ENCODE data around the gene TMEM82.

The TMEM82 gene

DNA sequence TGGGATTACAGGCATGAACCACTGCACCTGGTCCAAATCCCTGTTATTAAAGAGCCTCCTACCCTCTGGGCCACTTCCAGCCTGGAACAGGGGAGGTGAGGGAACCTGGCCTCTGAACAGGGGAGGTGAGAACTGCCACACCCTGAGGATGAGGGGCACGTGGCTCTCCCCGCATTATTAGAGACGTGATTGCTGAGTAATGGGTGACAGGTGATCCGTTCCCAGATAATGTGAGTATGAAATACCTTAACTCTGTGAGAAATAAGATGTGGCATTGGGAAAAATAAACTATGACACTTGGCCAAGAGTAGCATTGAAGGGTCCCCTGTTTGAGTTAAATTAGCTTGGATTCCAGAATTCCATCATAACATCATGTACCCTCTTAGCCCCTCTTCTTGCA is 19.9 kb upstream of the TMEM82 start:
- DNase-seq, result no peak

- DNase-seq, result no peak
These were observed 19.3 kb upstream of the TMEM82 start for GRCh38 chr1:15722836-15723532.

DNA sequence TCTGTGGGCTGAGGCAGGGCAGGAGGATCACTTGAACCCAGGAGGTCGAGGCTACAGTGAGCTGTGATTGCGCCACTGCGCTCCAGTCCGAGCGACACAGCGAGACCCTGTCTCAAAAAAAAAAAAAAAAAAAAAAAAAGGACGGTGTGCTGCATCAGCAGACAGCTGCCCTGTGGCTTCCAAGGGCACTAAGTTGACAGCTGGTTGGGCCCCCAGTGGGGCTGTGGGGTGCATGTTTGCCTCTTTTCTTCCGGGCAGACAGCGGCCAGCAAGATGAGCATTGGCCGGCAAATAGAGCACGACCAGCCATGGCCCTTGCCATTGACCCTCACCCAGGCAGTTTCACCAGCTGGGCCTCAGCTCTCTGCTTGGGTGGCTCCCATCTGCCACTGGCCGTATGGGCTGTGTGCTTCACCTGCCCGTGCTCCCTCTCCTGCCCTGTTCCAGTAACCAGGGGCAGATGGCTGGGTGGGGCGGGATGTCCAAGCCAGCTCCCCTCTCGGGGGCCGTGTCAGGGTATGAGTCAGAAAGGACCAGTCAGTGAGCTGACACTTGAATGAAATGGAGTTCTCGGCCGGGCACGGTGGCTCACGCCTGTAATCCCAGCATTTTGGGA is 18.6 kb upstream of the TMEM82 start:
- DNase-seq, result no peak

DNA sequence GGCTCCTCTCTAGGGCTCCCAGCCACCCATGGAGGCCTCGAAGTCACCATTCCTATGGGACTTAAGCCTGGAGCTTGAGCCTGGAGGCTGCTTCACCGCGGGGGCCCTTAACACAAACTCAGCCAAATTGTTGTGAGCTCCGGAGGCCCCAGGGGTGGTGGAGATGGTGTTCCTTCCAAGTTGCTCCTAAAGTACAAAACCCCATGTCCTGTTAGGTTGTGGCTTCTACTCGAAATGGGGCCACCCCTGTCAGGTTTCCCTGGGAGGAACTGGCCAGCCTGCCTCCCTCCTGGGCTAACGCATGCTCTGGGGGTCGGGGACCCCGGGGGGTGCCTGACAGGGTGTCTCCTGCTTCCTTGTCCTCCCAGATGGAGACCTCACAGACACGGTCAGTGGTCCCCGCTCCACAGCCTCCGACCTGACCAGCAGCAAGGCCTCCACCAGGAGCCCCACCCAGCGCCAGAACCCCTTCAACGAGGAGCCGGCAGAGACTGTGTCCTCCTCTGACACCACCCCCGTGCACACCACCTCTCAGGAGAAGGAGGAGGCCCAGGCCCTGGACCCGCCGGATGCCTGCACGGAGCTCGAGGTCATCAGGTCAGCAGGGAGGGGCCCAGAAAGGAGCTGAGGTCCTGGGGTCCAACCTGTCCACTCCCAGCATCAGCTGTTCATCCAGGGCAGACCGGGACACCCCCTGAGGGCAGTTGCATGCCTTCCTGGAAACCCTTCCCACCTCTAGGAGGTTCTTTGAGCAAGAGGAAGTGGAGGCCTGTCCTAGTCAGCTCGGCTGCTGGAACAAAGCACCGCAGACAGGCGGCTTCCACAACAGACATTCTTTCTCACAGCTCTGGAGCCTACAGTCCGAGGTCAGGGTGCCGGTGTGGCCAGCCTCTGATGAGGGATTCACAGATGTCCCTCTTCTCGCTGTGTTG is 17.1 kb upstream of the TMEM82 start:
- DNase-seq, result no peak

DNA sequence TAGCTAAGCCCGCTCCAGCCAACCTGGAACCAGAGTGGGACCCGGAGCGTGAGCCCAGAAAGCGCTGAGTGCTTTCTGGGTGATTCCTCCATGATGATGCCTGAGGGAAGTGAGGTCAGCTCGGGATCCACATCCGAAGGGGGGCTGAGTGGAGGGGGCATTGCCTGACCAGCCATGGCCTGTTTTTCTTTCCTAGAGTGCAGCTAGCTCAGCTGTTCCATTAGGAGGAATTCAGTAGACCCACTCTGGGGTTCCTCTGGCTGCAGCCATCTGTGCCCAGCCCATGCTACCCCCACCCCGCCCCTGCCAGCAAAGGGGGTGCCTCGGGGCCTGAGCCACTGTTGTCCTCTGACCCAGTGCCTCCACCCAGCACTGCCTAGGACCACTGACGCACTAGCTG is 15.8 kb upstream of the TMEM82 start:
- no peak for DNase-seq

- DNase-seq, result no peak
These were observed 15.3 kb upstream of the TMEM82 start for GRCh38 chr1:15727021-15727420.

DNA sequence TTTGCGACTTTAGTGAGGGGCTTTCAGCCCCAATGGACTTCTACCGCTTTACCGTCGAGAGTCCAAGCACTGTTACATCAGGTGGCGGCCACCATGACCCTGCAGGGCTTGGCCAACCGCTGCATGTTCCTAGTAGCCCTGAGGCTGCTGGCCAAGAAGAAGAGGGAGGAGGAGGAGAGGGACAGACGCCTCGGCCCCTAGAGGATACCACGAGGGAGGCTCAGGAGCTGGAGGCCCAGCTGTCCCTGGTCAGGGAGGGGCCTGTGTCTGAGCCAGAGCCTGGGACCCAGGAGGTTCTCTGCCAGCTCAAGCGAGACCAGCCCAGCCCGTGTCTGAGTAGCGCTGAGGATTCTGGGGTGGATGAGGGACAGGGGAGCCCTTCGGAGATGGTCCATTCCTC is 14.9 kb upstream of the TMEM82 start:
- DNase-seq, result no peak

DNA sequence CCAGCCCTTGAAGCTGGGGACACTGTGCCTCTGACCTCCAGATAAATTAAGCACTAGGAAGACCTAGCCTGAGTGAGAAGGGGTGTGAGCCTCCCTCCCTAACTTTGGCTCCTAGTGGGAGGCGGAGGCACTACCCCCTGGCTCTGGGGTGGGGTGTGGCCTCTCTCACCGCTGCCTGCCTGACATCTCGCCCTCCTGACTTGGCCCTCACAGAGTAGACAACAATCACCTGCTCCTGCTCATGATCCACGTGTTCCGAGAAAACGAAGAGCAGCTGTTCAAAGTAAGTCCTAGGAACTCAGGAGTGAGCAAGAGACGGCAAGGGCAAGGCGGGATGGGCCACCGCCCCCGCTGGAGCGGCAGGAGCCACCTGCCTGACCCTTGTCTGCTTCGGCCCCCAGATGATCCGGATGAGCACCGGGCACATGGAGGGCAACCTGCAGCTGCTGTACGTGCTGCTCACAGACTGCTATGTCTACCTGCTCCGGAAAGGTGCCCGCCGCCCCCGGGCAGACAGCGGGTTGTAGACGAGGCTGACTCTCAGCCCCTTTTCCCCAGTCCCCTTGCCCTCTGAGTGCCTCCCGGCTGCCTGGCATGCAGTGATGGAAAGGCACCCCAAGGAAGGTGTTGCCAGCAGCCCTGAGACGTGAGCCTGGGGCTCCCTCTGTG is 14.3 kb upstream of the TMEM82 start:
- DNase-seq, result no peak

GRCh38 chr1:15728937-15729657 is 13.2 kb upstream of the TMEM82 start:
- DNase-seq, result no peak

DNA sequence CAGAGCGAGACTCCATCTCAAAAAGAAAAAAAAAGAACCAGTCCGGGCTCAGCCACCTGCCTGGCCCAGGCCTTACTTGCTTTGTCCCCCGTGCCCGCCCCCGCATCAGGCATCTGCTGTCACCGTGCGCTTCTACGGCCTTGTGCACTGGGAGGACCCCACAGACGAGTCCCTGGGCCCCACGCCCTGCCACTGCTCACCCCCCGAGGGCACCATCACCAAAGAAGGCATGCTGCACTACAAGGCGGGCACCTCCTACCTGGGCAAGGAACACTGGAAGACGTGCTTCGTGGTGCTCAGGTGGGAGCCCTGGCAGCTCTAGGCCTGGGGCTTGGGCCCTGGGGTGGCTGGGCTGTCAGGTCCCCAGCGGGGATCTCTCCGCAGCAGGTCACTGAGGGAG is 11.9 kb upstream of the TMEM82 start:
- no peak for DNase-seq

GRCh38 chr1:15730936-15731335 is 11.4 kb upstream of the TMEM82 start:
- no peak for DNase-seq

GRCh38 chr1:15731735-15732685 is 10.3 kb upstream of the TMEM82 start:
- no peak for DNase-seq

DNA sequence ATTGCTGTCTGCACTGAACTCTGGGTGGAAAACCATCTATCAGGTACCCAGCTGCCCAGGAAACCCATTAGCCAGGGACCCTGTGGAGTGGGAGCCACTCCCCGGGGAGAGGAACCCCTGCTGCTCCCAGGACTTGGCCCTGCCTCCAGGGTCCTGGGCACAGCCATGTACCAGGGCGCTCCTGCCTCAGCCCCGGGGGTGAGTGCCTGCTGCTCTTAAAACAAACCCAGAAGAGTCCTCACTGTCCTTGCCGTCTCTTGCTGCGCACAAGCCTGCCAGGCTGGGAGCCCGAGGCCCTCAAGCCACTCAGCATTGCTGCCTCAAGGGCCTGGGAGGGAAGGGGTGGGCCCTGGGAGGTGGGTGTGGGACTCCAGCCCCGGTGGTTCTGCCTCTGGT is 9.6 kb upstream of the TMEM82 start:
- no peak for DNase-seq

GRCh38 chr1:15733218-15733725 is 9.0 kb upstream of the TMEM82 start:
- DNase-seq, result no peak

GRCh38 chr1:15733726-15734226 is 8.5 kb upstream of the TMEM82 start:
- no peak for DNase-seq

DNA sequence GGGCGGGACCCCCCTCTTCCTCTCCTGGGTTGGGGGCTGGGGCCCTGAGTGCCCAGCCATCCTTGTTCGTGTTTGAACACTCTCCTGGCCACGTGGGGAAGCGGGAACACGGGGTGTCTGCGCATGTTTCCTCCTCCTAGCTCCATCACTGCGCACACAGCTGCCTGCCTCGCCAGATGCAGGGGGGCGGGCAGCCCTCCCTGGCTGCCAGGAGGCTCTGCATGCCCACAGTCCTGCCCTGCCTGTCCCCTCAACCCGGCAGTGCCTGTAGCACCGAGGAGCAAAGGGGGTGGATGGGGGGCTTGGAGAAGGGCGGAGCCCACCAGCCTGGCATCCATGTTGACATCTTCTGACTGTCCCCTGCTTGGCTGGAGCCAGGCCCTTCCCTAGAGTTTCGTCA is 8.0 kb upstream of the TMEM82 start:
- DNase-seq, result no peak

DNA sequence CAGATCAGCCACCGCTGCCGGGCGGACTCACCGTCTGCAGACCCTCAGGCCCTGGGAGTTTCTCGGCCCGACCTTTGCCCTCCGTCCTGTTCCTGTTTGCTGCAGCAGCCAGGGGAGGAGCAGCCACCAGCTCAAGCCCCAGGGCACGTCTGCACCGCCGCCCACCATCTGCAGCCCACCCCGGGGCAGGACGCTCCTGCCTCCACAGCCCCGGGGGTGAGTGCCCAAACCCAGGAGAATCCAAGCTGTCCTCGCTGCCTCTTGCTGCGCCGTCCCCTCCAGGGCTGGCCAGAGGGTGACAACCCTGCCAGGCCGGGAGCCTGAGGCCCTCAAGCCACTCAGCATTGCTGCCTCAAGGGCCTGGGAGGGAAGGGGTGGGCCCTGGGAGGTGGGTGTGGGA is 7.4 kb upstream of the TMEM82 start:
- no peak for DNase-seq

DNA sequence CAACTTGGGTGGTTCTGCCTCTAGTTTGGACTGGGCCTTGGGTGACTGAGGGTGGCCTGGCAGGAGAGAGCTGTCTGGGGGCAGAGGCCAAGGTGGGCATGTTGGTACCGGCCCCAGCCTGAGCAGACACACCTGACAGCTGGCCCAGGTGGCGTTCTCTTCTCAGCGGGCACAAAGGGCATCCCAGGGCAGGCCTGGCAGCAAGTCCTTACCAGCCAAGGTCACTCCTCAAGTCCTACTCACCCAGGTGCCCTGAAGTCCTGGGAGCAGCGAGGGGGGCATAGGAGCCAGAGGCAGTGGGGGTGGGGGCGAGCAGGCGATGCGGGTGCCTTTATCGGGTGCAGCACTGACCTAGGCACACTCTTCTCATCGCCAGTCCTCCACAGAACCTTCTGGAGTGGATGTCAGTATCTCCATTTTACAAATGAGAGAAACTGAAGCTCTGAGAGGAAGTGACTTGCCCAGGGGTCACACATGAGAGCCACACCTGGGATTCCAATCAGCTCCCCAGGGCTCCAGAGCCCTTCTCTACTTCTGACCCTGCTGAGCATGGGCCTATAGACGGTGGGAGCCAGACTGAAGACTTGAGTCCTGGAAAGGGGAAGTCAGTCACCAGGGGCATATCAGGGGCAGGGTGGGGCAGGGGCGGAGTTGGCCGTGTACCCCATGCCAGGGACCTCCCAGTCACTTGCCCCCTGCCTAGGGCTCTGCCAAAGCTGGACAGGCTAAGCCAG is 6.8 kb upstream of the TMEM82 start:
- DNase-seq, result no peak

- no peak for DNase-seq
These were observed 6.0 kb upstream of the TMEM82 start, which contains the start of gene SLC25A34 for GRCh38 chr1:15736038-15736891. SLC25A34 (plus strand) TSS chr1:15736258; CDS start chr1:15736486, 228 bp downstream.
